Measurements from ENCODE around the gene GTF3C1.

DNA sequence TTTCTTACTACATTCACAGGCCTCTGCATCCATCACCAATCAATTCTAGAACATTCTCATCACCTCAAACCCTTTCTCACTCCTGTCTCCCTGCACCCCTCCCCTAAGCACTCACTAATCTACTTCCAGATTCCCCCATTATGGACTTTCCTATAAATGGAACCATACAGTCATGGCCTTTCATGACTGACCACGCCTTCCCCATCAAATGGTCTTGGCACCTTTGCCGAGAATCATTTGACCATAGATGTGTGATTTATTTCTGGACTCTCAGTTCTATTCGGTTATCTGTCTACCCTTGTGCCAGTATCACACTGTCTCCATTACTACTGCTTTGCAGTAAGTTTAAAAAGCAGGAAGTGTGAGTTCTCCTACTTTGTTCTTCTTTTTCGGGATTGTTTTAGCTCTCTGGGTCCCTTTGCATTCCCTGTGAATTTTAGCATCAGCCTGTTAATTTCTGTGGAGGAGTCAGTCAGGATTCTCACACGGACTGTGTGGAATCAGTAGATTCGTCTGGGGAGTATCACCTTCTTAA, 27.5 kb downstream of the GTF3C1 start:
- TF ChIP-seq, protein P1, sequence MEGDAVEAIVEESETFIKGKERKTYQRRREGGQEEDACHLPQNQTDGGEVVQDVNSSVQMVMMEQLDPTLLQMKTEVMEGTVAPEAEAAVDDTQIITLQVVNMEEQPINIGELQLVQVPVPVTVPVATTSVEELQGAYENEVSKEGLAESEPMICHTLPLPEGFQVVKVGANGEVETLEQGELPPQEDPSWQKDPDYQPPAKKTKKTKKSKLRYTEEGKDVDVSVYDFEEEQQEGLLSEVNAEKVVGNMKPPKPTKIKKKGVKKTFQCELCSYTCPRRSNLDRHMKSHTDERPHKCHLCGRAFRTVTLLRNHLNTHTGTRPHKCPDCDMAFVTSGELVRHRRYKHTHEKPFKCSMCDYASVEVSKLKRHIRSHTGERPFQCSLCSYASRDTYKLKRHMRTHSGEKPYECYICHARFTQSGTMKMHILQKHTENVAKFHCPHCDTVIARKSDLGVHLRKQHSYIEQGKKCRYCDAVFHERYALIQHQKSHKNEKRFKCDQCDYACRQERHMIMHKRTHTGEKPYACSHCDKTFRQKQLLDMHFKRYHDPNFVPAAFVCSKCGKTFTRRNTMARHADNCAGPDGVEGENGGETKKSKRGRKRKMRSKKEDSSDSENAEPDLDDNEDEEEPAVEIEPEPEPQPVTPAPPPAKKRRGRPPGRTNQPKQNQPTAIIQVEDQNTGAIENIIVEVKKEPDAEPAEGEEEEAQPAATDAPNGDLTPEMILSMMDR (IDR thresholded peaks at IDR 0.05) = no peak
- TF ChIP-seq POLR2A (IDR thresholded peaks at IDR 0.05) = no peak
